Limb (tissue), 2 donors: Measurements from ENCODE around the gene ADGRE2.
"Not testable (repeated sequence)": the region's sequence is repeated elsewhere in the genome, so short reads cannot be mapped to it uniquely, and the experiment has no call there.

Experiments used
- DNase-seq, 2 donors: peaks; one replicate each; pipeline ENCODE4 v3.0.0-alpha.2; 2016; ENCODE audit errors: extremely low spot score in 2 of 2

ADGRE2 gene

DNA sequence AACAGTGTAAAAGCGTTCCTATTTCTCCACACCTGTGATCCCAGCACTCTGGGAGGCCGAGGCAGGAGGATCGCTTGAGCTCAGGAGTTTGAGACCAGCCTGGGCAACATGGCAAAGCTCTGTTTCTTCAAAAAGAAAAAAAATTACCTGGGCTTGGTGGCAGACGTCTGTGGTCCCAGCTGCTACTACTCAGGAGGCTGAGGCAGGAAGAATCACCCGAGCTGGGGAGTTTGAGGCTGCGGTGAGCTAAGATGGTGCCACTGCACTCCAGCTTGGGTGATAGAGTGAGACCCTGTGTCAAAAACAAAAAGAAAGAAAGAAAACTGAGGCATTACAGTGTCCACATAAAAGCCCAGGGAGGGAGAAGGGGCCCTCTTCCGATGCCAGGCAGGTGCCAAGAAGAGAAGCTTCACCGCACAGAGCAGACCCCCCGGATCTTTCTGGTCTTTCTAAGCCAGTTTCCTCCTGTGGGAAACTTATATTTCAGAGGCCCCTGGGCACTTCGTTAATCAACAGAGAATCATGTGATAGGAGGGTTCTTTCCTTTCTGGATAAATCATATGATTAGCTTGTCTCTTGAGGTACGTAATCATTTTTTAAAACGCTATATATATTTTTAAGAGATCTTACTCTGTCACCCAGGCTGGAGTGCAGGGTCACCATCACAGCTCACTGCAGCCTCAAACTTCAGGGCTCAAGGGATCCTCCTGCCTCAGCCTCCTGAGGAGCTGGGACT, at the start of gene ADGRE2:
TSS of gene ADGRE2 (minus strand) at position 451 of the 736 bp plus-strand sequence. CDS start 1,804 bp downstream, outside the sequence.
- not testable (repeated sequence) for DNase-seq

GRCh38 chr19:14826006-14826405, 47.6 kb upstream of the ADGRE2 start:
- no peak for DNase-seq

DNA sequence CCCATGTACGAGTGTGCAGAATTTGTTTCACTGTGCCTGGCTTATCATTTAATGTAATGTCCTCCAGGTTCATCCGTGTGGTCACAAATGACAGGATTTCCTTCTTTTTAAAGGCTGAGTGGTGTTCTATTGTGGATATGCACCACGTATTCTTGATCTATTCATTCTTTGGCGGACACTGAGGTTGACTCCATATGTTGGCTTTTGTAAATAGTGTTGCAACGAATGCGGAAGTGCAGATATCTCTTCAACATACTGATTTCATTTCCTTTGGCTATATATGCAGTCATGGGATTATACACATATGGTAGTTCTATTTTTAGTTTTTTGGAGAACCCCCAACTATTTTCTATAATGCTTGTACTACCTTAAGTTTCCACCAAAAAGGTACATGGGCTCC, 43.6 kb upstream of the ADGRE2 start:
- peak in 1 of 2 donors; percentile 55 for DNase-seq

DNA sequence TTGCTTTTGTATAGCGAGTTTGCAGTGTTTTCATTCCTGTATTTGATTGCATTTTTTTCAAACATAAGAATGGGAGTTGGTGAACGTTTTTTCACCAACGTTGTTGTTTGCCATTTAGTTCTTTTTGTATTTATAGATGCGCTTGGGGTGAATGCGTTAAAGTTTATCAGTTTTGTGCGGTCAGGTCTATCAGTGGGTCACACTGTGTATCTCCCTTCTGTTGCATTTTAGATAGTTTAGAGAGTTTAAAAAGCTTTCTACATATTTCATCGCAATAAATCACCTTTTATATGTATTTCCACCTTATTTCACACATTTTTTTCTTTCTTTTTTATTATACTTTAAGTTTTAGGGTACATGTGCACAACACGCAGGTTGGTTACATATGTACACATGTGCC, 40.2 kb upstream of the ADGRE2 start:
- DNase-seq = no peak

GRCh38 chr19:14817052-14817451, 38.7 kb upstream of the ADGRE2 start:
- DNase-seq = no peak

- no peak for DNase-seq
Measured at GRCh38 chr19:14814982-14815652, 36.8 kb upstream of the ADGRE2 start.

DNA sequence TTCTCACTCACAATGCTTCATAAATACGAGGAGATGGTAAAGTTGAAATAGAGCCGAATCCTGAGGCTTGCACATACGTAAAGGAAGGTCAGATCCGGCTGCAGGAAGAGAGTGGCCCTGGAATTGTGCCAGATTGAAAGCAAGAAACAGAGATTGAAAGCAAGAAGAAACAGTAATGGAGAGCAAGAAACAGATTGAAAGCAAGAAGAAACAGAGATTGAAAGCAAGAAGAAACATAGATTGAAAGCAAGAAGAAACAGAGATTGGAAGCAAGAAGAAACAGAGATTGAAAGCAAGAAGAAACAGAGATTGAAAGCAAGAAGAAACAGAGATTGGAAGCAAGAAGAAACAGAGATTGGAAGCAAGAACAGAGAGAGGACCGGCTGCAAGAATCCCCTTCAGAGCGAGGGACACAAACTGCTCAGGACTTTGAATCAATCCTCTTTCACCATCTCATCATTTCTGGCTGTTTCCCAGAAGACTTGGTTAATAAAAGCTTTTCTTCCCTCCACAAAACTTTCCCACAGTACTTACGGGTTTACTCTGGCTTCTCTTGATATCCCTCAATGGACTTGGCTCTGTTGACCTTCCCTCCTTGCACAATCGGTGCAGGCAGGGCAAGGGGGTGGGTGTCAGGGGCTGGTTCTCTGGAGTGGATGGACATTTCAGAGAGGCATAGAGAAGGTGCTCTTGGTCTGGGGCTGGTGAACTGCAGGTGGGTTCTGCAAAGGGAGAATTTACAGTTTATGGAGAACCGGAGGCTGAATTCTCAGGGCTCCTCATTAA, 31.1 kb upstream of the ADGRE2 start:
- no peak for DNase-seq

DNA sequence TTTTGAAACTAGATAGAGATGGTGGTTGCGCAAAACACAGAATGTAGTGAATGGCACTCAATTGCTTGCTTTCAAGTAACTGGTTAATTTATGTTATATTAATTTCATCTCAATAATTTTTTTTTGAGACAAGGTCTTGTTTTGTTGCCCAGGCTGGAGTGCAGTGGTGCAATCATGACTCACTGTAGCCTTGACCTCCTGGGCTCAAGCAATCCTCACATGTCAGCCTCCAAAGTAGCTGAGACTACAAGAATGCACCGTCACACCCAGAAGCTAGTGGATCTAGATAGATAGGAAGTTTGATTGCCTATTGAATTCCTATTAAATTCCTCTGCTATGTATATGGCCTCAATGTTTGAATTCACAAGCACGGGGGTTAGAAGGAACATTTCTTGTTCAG, 26.4 kb upstream of the ADGRE2 start:
- no peak for DNase-seq

- DNase-seq = no peak
Measured at GRCh38 chr19:14798760-14799159, 20.4 kb upstream of the ADGRE2 start.

GRCh38 chr19:14796021-14796420, 17.7 kb upstream of the ADGRE2 start:
- no peak for DNase-seq

GRCh38 chr19:14795078-14795721, 16.8 kb upstream of the ADGRE2 start:
- no peak for DNase-seq

DNA sequence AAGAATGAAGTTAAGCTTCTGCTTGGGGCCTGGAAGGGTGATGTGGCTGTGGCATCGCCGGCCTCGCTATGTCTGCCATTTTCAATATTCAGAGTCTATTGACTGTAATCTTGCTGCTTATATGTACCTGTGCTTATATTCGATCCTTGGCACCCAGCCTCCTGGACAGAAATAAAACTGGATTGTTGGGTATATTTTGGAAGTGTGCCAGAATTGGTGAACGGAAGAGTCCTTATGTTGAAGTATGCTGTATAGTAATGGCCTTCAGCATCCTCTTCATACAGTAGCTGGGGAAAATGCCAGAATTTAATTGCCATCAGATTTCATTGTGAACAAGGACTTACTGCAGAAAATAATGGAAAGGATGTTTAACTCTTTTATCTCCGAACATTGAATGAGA, 13.9 kb upstream of the ADGRE2 start:
- not testable (repeated sequence) for DNase-seq

- peak; percentile 36 to 76 for DNase-seq
Measured at GRCh38 chr19:14786421-14786851, 8.1 kb upstream of the ADGRE2 start.

- DNase-seq = not testable (repeated sequence)
Measured at GRCh38 chr19:14785102-14785793, 6.9 kb upstream of the ADGRE2 start.

DNA sequence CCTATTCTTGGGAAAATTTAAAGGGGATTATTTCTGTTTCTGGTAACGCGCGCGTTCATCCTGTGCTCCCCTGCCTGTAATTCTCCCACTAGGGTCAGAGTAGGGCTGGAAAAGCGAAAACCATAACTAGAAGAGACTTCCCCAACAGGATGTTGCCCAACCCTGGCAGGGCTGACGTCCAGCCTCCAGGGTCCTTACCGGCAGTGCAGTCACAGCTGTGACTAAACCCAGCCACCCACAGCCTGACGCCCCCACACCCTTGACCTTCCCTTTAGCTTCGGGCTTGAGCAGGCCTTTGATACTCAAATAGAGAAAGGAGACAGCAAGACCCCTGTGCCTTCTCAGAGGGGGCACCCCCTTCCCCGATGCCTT, 6.4 kb upstream of the ADGRE2 start:
- not testable (repeated sequence) for DNase-seq

GRCh38 chr19:14783410-14783998, 5.1 kb upstream of the ADGRE2 start:
- DNase-seq = not testable (repeated sequence)

GRCh38 chr19:14782626-14783409, 4.5 kb upstream of the ADGRE2 start:
- DNase-seq = no peak

GRCh38 chr19:14781713-14782536, 3.6 kb upstream of the ADGRE2 start:
- not testable (repeated sequence) for DNase-seq
